CD4-positive, alpha-beta memory T cell (primary cell): ENCODE measurements around the gene THSD1. TPM values are rescaled to one million over a fixed set of nuclear protein-coding genes. Genes with fewer than 3 reads are reported as not detected.

Source experiments
- polyA plus RNA-seq, 2 donors: library from polyadenylated mRNA; unstranded; fragments of 300-500 nt; fragmentation: Illumina TruSeq; gene quantifications; one replicate each; pipeline ENCODE4 v1.2.3, GENCODE V29; 2021
- total RNA-seq, 2 experiments: library from RNA; stranded (reverse); gene quantifications; one replicate each; pipeline ENCODE4 v1.2.3, GENCODE V29; 2021

The THSD1 gene
- total and polyA plus RNA-seq, 4 experiments from 2014 or later: 0.50 to 0.87 TPM; not detected in 2

Other genes starting within 250 kb of the THSD1 start
- 1 to 10 TPM; 6.4 to 8.2 TPM for gene NEK3, start 246.6 kb downstream of the THSD1 start, total RNA-seq
- 1 to 10 TPM; 3.4 to 7.3 TPM for gene NEK3, start 246.6 kb downstream of the THSD1 start, polyA plus RNA-seq
- gene VPS36, start 44.5 kb upstream of the THSD1 start, total RNA-seq: 10 to 100 TPM; 59.9 to 64.5 TPM
- 10 to 100 TPM; 44.1 to 45.8 TPM for gene VPS36, start 44.5 kb upstream of the THSD1 start, polyA plus RNA-seq
- gene CKAP2, start 49.3 kb upstream of the THSD1 start, total RNA-seq: 10 to 100 TPM; 16.5 to 18.2 TPM
- gene CKAP2, start 49.3 kb upstream of the THSD1 start, polyA plus RNA-seq: 10 to 100 TPM; 13.1 to 17.3 TPM
- gene HNRNPA1L2, start 236.3 kb upstream of the THSD1 start, total RNA-seq: 10 to 100 TPM; 19.5 to 19.8 TPM
- gene HNRNPA1L2, start 236.3 kb upstream of the THSD1 start, polyA plus RNA-seq: 10 to 100 TPM in 1 of 2 donors, 1 to 10 TPM in 1; 3.8 to 10.0 TPM
- 10 to 100 TPM; 40.4 to 42.5 TPM for gene SUGT1, start 246.7 kb upstream of the THSD1 start, total RNA-seq
- 10 to 100 TPM; 47.6 to 51.0 TPM for gene SUGT1, start 246.7 kb upstream of the THSD1 start, polyA plus RNA-seq